SU-DHL-6 (cell line): ENCODE measurements around the gene MEMO1.

Experiments used
- H2AFZ ChIP-seq: fragments of 200-600 bp; sonication (generic); 2 replicates; pipeline ENCODE4 v1.6.1; 2014; ENCODE audit warnings: low read depth, mild to moderate bottlenecking, moderate library complexity, mixed read lengths, antibody characterized with exemption, low read length; ENCODE audit not compliant: severe bottlenecking
- H3F3A ChIP-seq: fragments of 200-600 bp; shearing (Covaris generic); 2 replicates; pipeline ENCODE4 v1.6.0; 2016; ENCODE audit warnings: antibody characterized with exemption, mild to moderate bottlenecking; ENCODE audit not compliant: insufficient read depth
- H3K27ac ChIP-seq: fragments of 200-600 bp; sonication (generic); 2 replicates; pipeline ENCODE4 v1.5.1; 2016; ENCODE audit warnings: low read depth, mild to moderate bottlenecking, low read length, moderate library complexity, mixed read lengths
- H3K27me3 ChIP-seq: fragments of 200-600 bp; sonication (generic), shearing (Covaris generic); 2 replicates; pipeline ENCODE4 v1.6.0; 2014; ENCODE audit warnings: mild to moderate bottlenecking, low read length
- H3K36me3 ChIP-seq: fragments of 200-600 bp; sonication (generic); 2 replicates; pipeline ENCODE4 v1.6.1; 2014; ENCODE audit warnings: mild to moderate bottlenecking, low read length, mixed read lengths
- H3K4me2 ChIP-seq: fragments of 300-600, 200-600 bp; shearing (Covaris generic), sonication (generic); 2 replicates; pipeline ENCODE4 v1.6.0; 2014; ENCODE audit warnings: low read length, low read depth, mild to moderate bottlenecking; ENCODE audit not compliant: poor library complexity, severe bottlenecking
- H3K4me3 ChIP-seq: fragments of 200-600 bp; sonication (generic); 2 replicates; pipeline ENCODE4 v1.5.1; 2014; ENCODE audit warnings: antibody characterized with exemption, low read length, mild to moderate bottlenecking, mixed read lengths; ENCODE audit not compliant: insufficient read depth, poor library complexity, severe bottlenecking
- H3K79me2 ChIP-seq: fragments of 200-600 bp; sonication (generic); 2 replicates; pipeline ENCODE4 v1.6.1; 2014; ENCODE audit warnings: mild to moderate bottlenecking, low read length, moderate library complexity; ENCODE audit not compliant: insufficient read depth
- H3K9ac ChIP-seq: fragments of 200-600 bp; sonication (generic); 2 replicates; pipeline ENCODE4 v1.7.0; 2014; ENCODE audit warnings: mild to moderate bottlenecking, low read length
- H3K9me2 ChIP-seq: fragments of 200-600 bp; sonication (generic); replicated peaks from 2 replicates; pipeline ENCODE4 v1.6.1; 2014; ENCODE audit warnings: low read length; ENCODE audit not compliant: insufficient read depth
- H3K9me3 ChIP-seq: fragments of 200-600 bp; sonication (generic); 2 replicates; pipeline ENCODE4 v1.6.1; 2014; ENCODE audit warnings: low read length, mixed read lengths; ENCODE audit not compliant: insufficient read depth
- H4K20me1 ChIP-seq: fragments of 200-600 bp; sonication (generic); 2 replicates; pipeline ENCODE4 v1.6.1; 2014; ENCODE audit warnings: low read depth, mild to moderate bottlenecking, antibody characterized with exemption, low read length, moderate library complexity, mixed read lengths
- EZH2phosphoT487 ChIP-seq: fragments of 200-600 bp; sonication (generic), shearing (Covaris generic); conservative IDR thresholded peaks from 2 replicates; pipeline ENCODE4 v1.6.1; 2018; ENCODE audit warnings: mild to moderate bottlenecking, antibody characterized with exemption, low read length, moderate library complexity, mixed read lengths
- TF ChIP-seq, protein P1 (sequence below): fragments of 200-600 bp; sonication (generic); IDR thresholded peaks from one replicate; pipeline ENCODE4 v1.5.1; 2017; ENCODE audit warnings: antibody characterized with exemption, mild to moderate bottlenecking, low read length, moderate library complexity; ENCODE audit not compliant: insufficient read depth, poor library complexity, severe bottlenecking

The MEMO1 gene

DNA sequence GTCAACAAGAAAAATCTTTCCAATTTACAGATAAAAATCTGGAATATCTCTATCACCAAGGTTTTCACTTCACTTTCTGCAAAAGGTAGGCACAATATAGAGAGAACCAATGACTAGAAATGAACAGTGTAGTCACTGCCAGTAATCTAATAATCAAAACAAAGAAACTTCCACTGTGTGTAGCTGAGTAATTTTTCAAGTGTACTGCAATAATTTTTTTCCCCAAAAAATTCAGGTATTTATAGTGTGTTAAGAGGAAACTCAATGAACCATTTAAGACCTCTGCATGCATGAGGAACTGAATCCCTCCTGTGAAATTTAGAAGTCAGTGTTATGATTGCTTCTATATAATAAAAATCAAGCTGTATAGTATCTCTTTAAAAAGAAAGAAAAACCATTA lies 121.8 kb downstream of the MEMO1 start:
- Histone ChIP-seq H4K20me1 (no peaks in the 10 kb centered on the region), H3K27me3 (no peaks in the 10 kb centered on the region), H3K4me3 (no peak overlapping the region), H3K27ac (no peak overlapping the region), H3K9ac (no peak overlapping the region), H3K79me2 (peaks cover 15% of the 10 kb centered on the region), H3K9me2 (no peaks in the 10 kb centered on the region), H3F3A (peaks cover 12% of the 10 kb centered on the region), H2AFZ (no peak overlapping the region), H3K4me2 (no peak overlapping the region), H3K9me3 (no peaks in the 10 kb centered on the region), H3K36me3 (peaks cover 25% of the 10 kb centered on the region)
- TF ChIP-seq EZH2phosphoT487, result no peak
- TF ChIP-seq, protein P1, sequence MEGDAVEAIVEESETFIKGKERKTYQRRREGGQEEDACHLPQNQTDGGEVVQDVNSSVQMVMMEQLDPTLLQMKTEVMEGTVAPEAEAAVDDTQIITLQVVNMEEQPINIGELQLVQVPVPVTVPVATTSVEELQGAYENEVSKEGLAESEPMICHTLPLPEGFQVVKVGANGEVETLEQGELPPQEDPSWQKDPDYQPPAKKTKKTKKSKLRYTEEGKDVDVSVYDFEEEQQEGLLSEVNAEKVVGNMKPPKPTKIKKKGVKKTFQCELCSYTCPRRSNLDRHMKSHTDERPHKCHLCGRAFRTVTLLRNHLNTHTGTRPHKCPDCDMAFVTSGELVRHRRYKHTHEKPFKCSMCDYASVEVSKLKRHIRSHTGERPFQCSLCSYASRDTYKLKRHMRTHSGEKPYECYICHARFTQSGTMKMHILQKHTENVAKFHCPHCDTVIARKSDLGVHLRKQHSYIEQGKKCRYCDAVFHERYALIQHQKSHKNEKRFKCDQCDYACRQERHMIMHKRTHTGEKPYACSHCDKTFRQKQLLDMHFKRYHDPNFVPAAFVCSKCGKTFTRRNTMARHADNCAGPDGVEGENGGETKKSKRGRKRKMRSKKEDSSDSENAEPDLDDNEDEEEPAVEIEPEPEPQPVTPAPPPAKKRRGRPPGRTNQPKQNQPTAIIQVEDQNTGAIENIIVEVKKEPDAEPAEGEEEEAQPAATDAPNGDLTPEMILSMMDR, result no peak

DNA sequence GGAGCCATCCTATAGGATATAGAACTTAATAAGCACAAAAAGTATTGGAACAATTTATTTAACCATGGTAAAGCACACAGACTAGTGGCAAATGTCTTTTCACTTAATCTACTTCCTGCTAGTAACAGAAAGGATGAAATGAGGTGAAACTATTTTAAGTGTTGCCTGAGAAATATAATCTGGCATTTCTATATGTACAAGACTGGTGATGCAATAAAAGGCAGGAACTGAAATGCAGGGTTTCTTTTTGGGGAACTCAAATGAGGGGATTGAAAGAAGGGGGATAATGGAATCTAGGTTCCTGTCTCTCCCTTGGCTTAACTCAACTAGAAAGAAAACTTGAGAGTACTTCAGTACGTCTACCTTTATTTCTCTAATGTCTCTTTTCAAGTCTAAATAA lies 122.3 kb downstream of the MEMO1 start:
- Histone ChIP-seq H3K4me3 (no peak overlapping the region), H2AFZ (no peak overlapping the region), H3F3A (peaks cover 12% of the 10 kb centered on the region), H3K36me3 (peaks cover 25% of the 10 kb centered on the region), H3K79me2 (peaks cover 15% of the 10 kb centered on the region), H4K20me1 (no peaks in the 10 kb centered on the region), H3K27ac (0 out of 2 replicates have a peak overlapping the region, but pooled peaks have one; percentile 3), H3K9me3 (no peaks in the 10 kb centered on the region), H3K4me2 (no peak overlapping the region), H3K27me3 (no peaks in the 10 kb centered on the region), H3K9me2 (no peaks in the 10 kb centered on the region), H3K9ac (no peak overlapping the region)
- no peak for TF ChIP-seq EZH2phosphoT487
- TF ChIP-seq, protein P1, result no peak

- Histone ChIP-seq H2AFZ (no peak overlapping the region), H4K20me1 (no peaks in the 10 kb centered on the region), H3K9me3 (no peaks in the 10 kb centered on the region), H3K9ac (no peak overlapping the region), H3K36me3 (peaks cover 32% of the 10 kb centered on the region), H3K27me3 (no peaks in the 10 kb centered on the region), H3K27ac (no peak overlapping the region), H3K9me2 (no peaks in the 10 kb centered on the region), H3K4me2 (no peak overlapping the region), H3K79me2 (peaks cover 15% of the 10 kb centered on the region), H3F3A (peaks cover 8% of the 10 kb centered on the region), H3K4me3 (no peak overlapping the region)
- no peak for TF ChIP-seq EZH2phosphoT487
- TF ChIP-seq, protein P1, result peak; percentile 21
Measured at GRCh38 chr2:31886700-31887099, 124.1 kb downstream of the MEMO1 start.
